Ascending aorta (tissue), 1 donor: ENCODE measurements around the gene JMJD6. TPM values are rescaled to one million over a fixed set of nuclear protein-coding genes. Genes with fewer than 3 reads are reported as not detected.

Experiments
- total RNA-seq: library from RNA; depleted of rRNA; stranded (reverse); fragments of >200 nt; gene quantifications from one replicate; pipeline ENCODE4 v1.1.0, GENCODE V29; 2016

JMJD6 gene
- total RNA-seq, 1 donor from 2014 or later: 29.4 TPM

Other genes starting within 250 kb of the JMJD6 start
- gene RHBDF2, start 225.2 kb downstream of the JMJD6 start, total RNA-seq: 12.7 TPM
- 60.7 TPM for gene CYGB, start 188.9 kb downstream of the JMJD6 start, total RNA-seq
- 0.43 TPM for gene PRCD, start 186.6 kb downstream of the JMJD6 start, total RNA-seq
- 15.8 TPM for gene ST6GALNAC2, start 140.7 kb downstream of the JMJD6 start, total RNA-seq
- gene ST6GALNAC1, start 82.8 kb downstream of the JMJD6 start, total RNA-seq: 3.4 TPM
- gene MXRA7, start 15.6 kb downstream of the JMJD6 start, total RNA-seq: 122 TPM
- gene METTL23, start 233 bp upstream of the JMJD6 start, total RNA-seq: 31.2 TPM
- 429 TPM for gene SRSF2, start 10.7 kb upstream of the JMJD6 start, total RNA-seq
- 13.4 TPM for gene MFSD11, start 11.5 kb upstream of the JMJD6 start, total RNA-seq
- gene MGAT5B, start 141.8 kb upstream of the JMJD6 start, total RNA-seq: not detected